Retinal pigment epithelial cell (primary cell): Measurements from ENCODE around the gene KCNQ2.
"Not testable (repeated sequence)": the region's sequence is repeated elsewhere in the genome, so short reads cannot be mapped to it uniquely, and the experiment has no call there.

Experiments used
- DNase-seq: peaks from one replicate; pipeline ENCODE4 v3.0.0-alpha.2; 2010; ENCODE audit warnings: low read depth
- H3K4me3 ChIP-seq: 2 replicates; pipeline ENCODE4 v1.5.1; 2011; ENCODE audit warnings: mild to moderate bottlenecking, low read length, control low read depth, moderate library complexity
- TF ChIP-seq, protein P1 (sequence below): conservative IDR thresholded peaks from 2 replicates; pipeline ENCODE4 v1.5.1; 2011; ENCODE audit warnings: low read depth, low read length, control low read depth, inconsistent platforms

Gene KCNQ2

DNA sequence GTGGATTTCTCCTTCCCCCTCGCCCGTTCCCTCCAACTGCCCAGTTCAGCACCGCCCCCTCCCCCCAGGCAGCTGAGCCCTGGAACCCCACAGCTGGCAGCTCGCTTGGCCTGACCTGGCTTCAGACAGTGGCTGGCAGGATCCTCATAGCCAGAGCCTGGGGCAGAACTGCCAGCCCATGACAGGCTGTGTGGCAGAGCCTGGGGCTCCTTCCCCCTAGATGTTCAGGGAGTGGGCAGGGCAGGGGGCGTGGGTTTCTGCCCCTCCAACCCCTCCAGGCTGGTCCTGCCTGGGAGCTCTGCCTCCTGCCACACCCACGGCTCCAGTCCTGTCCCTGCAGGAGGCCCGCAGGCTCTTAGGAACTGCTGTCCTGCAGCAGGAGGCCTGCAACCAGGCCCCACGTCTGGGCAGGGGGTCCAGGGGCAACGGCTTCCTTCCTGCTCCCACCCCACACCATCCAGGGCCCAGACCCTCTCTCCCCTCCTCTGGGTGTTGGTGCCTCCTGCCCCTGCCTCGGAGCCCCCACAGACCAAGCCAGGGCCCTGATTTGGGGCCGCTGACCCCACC lies 9.6 kb upstream of the KCNQ2 start:
- no peak for DNase-seq
- TF ChIP-seq, protein P1, sequence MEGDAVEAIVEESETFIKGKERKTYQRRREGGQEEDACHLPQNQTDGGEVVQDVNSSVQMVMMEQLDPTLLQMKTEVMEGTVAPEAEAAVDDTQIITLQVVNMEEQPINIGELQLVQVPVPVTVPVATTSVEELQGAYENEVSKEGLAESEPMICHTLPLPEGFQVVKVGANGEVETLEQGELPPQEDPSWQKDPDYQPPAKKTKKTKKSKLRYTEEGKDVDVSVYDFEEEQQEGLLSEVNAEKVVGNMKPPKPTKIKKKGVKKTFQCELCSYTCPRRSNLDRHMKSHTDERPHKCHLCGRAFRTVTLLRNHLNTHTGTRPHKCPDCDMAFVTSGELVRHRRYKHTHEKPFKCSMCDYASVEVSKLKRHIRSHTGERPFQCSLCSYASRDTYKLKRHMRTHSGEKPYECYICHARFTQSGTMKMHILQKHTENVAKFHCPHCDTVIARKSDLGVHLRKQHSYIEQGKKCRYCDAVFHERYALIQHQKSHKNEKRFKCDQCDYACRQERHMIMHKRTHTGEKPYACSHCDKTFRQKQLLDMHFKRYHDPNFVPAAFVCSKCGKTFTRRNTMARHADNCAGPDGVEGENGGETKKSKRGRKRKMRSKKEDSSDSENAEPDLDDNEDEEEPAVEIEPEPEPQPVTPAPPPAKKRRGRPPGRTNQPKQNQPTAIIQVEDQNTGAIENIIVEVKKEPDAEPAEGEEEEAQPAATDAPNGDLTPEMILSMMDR = no peak
- no peak overlapping the region for H3K4me3 ChIP-seq

DNA sequence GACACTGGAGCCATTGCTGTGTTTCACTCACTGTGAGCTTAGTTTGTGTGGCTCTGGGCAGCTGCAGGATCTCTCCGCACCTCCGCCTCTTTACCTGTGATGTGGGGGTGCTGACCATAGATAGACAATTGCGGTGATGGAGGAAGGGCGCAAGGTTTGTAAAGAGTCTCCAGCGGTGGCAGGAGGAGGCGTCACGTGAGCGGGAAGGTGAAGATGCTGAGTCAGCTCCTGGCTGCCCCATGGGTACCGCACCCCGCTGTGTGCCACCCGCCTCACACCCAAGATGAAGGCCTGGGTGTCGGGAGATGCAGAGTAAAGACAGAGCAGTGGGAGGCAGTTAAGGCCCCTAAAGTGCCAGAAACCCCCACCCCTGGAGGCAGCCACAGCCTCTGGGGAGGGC lies 9.0 kb upstream of the KCNQ2 start:
- TF ChIP-seq, protein P1 = no peak
- no peak overlapping the region for H3K4me3 ChIP-seq
- no peak for DNase-seq

DNA sequence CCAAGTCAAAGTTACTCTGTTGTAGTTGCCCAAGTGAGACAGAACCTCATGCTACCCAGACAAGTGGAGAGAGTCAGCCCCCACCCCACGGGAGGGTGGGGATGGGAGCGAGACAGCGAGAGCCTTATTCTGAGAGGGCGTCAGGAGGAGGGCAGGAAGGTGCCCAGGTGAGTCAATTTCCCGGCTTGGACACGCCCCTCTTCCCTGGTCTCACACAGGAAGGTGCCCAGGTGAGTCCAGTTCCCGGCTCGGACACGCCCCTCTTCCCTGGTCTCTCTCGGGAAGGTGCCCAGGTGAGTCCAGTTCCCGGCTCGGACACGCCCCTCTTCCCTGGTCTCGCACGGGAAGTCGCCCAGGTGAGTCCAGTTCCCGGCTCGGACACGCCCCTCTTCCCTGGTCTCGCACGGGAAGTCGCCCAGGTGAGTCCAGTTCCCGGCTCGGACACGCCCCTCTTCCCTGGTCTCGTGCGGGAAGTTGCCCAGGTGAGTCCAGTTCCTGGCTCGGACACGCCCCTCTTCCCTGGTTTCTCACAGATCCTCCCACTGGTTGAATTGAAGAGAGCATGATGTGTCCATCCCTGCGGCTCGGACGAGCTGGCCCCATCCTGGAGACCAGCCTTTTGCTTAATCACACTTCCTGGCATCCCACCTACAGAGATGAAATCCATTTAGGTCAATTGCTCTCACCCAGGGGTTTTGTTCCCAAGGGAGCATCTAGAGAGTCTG lies 7.4 kb upstream of the KCNQ2 start:
- DNase-seq, H3K4me3 ChIP-seq: not testable (repeated sequence)

DNA sequence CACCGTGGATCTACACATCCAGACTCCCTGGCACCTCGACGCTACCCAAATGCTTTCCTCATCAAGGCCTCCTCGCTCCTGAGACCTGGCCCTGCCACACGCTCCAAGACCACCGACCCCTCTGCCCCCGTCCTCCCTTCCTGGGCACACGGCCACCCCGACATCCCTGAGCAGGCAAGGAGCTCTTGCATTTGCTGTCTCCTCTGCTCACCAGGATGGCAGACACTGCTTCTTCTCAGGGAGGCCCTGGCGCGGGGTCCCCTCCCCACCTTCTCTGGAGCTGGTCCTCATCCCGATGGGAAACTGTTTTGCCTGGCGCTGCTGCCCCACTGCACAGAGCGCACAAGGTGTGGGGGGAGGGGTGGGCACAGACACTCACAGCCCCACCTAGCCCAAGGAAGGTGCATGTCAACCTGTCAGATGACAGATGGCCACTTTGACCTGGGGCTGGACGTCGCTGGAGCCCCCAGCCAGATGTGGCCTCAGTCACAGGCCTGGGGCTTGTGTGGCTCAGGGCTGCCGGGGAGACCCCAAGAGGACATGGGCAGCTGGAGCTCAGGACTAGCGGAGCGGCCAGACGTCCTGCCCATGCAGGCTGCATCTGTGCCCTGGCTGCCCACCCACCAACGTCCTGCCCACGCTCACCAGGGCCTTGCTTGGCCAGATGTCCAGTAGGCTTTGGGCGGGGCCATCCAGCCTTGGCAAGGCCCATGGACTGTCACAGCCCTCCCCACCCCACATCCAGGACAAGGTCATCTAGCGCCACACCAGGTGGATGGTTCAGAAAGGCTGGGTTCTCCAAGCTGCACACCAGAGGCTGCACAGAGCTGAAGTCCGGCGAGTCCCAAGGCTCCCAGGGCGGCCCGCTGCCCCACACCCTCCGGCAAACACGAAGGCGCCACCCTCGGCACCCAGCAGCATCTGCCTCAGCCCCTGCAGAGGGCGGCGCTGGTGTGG lies 6.2 kb upstream of the KCNQ2 start:
- TF ChIP-seq, protein P1 = no peak
- H3K4me3 ChIP-seq = no peak overlapping the region
- DNase-seq = no peak

DNA sequence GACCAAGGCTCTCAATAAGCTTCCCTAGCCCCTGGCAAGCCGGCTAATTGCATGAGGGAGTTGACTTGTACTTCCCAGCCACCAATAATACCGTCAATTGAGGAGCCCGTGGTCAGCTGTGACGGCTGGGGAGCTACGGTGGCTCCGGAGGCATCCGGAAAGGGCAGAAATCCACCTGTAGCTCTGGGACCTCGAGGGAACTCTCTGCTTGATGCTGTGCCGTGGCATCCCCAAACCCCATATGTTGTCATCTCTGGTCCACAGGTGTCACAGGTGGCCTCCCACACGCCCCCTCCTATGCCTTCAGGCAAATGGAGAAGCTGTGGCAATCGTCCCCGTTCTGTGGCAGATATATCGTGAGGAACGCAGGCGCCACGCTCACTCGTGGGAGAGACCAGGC lies 5.5 kb upstream of the KCNQ2 start:
- TF ChIP-seq, protein P1 = no peak
- no peak for DNase-seq
- H3K4me3 ChIP-seq = no peak overlapping the region

DNA sequence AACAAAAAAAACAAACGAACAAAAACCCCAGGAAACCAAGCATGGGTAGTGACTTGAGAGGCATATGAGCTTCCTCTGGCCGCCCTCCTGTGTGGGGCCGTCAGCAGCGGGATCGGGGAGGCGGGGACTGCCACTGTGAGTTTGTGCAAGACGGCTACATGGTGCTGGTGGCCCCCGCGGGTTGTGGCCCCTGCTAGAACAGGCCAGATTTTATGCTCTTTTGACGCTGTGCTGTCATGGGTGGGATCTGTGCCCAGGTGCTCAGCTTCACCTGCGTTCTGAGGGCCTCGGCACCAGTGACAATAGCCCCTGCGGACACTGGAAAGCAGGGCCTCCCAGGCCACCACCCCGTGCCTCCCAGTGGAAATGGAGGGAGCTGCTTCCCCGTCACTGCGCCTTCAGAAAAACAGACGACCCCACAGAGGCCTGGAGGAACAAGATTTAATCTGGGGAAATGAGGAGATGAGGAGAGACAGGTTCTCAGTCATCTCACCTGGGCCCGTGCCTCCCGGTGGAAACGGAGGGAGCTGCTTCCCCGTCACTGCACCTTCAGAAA lies 4.7 kb upstream of the KCNQ2 start:
- H3K4me3 ChIP-seq = no peak overlapping the region
- DNase-seq = no peak
- TF ChIP-seq, protein P1 = no peak

DNA sequence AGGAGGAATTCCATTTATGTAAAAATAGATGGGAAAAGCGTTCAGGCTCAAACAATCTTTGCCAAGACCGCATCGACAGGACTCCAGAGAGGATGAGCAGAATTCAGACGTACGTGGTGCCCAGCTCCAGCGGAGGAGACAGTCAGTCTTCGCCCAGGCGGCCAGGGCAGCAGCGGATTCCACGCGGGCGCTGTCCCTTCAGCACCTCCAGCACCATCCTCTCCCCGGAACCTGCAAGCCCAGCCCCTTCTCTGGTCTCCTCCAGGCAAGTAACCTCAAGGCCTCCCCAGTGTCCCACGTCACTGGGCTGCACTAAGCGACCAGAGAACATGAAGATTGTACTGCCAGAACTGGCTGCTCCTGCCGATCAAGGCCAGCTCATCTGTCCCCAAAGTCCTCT lies 2.8 kb upstream of the KCNQ2 start:
- TF ChIP-seq, protein P1 = no peak
- no peak overlapping the region for H3K4me3 ChIP-seq
- DNase-seq = no peak
